ENCODE data around the gene MAGI2.

Gene MAGI2

GRCh38 chr7:78218051-78218450 lies 1235.4 kb downstream of the MAGI2 start:
- no peak for DNase-seq
- no peak for TF ChIP-seq GATA1 (IDR thresholded peaks at IDR 0.05; ENCODE audit: low read depth, low read length)
- TF ChIP-seq POLR2A (IDR thresholded peaks at IDR 0.05; ENCODE audit: low read length), result no peak

DNA sequence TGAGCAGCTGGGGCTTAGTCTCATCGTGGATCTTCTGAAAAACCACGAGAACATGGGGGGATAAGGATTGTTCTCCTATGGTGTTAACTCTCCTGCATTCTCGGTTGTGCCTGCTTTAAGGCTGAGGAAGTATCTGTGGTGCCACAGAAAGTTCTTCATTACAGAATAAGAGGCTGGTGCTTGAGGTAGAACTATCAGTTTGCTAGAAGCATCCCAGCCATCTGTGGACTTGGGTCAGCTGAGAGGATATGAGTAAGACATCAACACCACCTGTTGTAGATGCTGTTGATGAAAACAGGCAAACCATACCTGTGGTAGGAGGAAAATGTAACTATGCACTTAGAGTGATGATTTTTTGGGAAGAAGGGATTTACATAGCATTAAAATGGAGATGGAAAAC lies 1238.3 kb downstream of the MAGI2 start:
- DNase-seq, result no peak
- TF ChIP-seq GATA1 (IDR thresholded peaks at IDR 0.05; ENCODE audit: low read depth, low read length), result no peak
- TF ChIP-seq POLR2A (IDR thresholded peaks at IDR 0.05; ENCODE audit: low read length), result no peak

DNA sequence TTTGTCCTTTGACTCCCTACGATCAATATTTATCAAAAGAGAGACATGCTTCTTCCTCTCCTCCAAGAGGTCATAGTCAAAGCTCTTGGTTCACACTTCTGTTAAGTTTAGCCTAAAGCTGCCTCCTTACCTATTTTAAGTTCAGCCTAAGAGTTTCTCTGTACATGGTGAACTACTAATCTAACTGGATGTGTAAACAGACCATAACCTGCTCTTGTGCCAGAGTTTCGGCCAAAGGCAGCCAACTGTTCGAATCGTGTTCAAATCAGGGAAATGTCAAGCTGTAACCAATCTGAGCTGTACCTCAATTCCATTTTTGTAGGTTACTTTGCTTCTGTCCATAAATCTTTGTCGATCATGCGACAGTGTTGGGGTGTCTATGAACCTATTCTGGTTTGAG lies 1240.1 kb downstream of the MAGI2 start:
- TF ChIP-seq POLR2A (IDR thresholded peaks at IDR 0.05; ENCODE audit: low read length) (no peak), GATA1 (IDR thresholded peaks at IDR 0.05; ENCODE audit: low read depth, low read length) (no peak)
- DNase-seq, result no peak

DNA sequence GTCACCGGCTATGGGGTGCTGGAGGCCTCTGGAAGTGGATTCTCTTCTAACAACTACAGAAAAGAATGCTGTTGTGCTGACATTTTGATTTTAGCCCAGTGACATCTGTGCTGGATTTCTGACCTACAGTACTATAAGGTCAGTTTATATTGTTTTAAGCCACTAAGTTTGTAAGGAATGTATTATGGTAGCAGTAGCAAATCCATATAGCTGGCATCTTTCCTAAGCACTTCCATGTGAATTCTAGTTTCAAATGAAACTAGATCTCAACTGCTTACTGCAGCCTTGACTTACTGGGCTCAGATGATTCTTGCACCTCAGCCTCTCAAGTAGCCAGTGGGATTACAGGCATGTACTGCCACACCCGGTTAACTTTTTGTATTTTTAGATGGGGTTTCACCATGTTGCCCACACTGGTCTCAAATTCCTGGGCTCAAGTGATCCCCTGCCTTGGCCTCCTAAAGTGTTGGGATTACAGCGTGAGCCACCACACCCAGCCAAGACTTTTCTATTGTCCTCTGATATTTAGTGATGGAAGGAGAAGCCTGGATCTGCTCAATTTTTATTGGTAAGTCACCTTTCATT lies 1240.9 kb downstream of the MAGI2 start:
- no peak for TF ChIP-seq POLR2A (IDR thresholded peaks at IDR 0.05; ENCODE audit: low read length)
- no peak for TF ChIP-seq GATA1 (IDR thresholded peaks at IDR 0.05; ENCODE audit: low read depth, low read length)

GRCh38 chr7:78207269-78207668 lies 1246.2 kb downstream of the MAGI2 start:
- TF ChIP-seq POLR2A (IDR thresholded peaks at IDR 0.05; ENCODE audit: low read length) (no peak), GATA1 (IDR thresholded peaks at IDR 0.05; ENCODE audit: low read depth, low read length) (no peak)

More for the DNA sequence above, 1240.9 kb downstream of the MAGI2 start:
- no peak for DNase-seq

GRCh38 chr7:78206769-78207168 lies 1246.7 kb downstream of the MAGI2 start:
- DNase-seq, result no peak
- TF ChIP-seq GATA1 (IDR thresholded peaks at IDR 0.05; ENCODE audit: low read depth, low read length) (no peak), POLR2A (IDR thresholded peaks at IDR 0.05; ENCODE audit: low read length) (no peak)

More at GRCh38 chr7:78207269-78207668, 1246.2 kb downstream of the MAGI2 start:
- no peak for DNase-seq

GRCh38 chr7:78203042-78203720 lies 1250.3 kb downstream of the MAGI2 start:
- TF ChIP-seq GATA1 (IDR thresholded peaks at IDR 0.05; ENCODE audit: low read depth, low read length), result no peak
- no peak for TF ChIP-seq POLR2A (IDR thresholded peaks at IDR 0.05; ENCODE audit: low read length)
- no peak for DNase-seq

DNA sequence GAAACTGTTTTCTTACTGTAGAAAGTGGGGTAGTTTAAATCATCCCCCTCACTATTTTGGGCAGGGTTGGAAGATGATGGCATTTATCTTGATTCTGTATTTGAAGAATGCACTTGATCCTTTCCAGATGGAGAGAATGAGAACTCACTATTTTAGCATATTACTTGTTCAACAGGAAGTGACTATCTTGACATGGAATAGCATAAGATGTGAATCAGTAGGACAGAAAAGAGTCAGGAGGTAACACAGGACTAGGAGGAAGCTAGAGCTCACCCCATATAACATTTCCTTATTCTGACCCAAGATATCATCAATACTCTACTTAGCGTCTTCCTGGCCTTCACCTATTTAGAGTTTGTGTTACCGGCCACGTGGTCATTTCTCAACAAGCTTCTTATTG lies 1254.7 kb downstream of the MAGI2 start:
- no peak for TF ChIP-seq POLR2A (IDR thresholded peaks at IDR 0.05; ENCODE audit: low read length)
- TF ChIP-seq GATA1 (IDR thresholded peaks at IDR 0.05; ENCODE audit: low read depth, low read length), result no peak
- no peak for DNase-seq

DNA sequence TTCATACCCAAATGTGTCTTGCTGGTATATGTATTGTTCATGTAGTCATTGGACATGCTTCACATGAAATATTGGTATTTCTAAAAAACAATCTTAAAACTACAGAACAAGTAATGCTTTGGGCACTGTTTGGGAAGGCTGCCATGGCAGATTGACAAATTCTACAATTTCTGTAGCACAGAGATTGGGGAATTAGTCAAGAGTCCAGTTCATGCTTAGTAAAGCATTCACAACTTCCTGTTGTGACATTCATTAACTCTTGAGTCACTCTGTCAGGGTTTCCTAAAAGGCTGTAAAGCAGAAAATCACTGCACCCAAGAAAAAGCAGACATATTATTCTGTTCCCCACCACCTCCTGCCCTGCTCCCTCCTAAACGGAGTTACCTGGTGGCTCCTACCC lies 1256.0 kb downstream of the MAGI2 start:
- DNase-seq, result no peak
- TF ChIP-seq GATA1 (IDR thresholded peaks at IDR 0.05; ENCODE audit: low read depth, low read length), result no peak
- TF ChIP-seq POLR2A (IDR thresholded peaks at IDR 0.05; ENCODE audit: low read length), result no peak

DNA sequence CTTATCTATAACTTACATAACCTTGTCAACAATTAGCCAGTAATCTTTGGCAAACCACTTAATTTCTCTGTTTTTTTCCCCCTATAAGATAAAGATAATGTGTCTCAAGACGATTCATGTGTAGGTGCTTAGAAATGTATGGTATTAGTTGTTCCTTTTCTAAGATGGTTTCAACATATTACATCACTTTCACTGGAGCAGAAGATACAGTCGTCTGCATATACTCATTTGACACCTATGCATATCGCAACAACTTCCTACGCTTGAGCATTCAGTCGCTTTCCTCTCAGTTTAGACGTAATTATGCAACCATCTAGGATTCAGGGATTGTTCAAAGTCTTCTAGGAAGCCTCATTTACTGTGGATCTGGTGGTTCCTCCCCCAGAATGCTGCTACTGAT lies 1258.2 kb downstream of the MAGI2 start:
- TF ChIP-seq POLR2A (IDR thresholded peaks at IDR 0.05; ENCODE audit: low read length) (no peak), GATA1 (IDR thresholded peaks at IDR 0.05; ENCODE audit: low read depth, low read length) (no peak)
- no peak for DNase-seq

DNA sequence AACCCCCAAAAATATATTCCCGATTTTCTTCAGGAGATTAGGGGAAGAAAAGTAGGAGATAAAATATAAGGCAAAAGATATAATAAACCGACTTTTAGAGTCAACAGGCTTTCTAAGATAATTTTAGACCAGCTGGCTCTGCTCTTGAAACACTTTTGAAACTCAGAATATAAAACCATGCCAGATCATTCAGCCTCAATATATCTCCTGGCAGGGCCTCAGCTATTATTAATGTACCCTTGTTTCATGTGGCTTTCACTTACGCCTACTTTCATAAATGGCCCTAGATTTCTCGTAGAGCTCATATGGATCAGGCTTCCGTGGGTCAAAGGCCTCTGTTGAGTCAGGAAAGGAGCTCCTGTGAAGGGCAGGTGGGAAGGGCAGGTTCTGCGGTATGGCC lies 1258.9 kb downstream of the MAGI2 start:
- TF ChIP-seq POLR2A (IDR thresholded peaks at IDR 0.05; ENCODE audit: low read length) (no peak), GATA1 (IDR thresholded peaks at IDR 0.05; ENCODE audit: low read depth, low read length) (no peak)

DNA sequence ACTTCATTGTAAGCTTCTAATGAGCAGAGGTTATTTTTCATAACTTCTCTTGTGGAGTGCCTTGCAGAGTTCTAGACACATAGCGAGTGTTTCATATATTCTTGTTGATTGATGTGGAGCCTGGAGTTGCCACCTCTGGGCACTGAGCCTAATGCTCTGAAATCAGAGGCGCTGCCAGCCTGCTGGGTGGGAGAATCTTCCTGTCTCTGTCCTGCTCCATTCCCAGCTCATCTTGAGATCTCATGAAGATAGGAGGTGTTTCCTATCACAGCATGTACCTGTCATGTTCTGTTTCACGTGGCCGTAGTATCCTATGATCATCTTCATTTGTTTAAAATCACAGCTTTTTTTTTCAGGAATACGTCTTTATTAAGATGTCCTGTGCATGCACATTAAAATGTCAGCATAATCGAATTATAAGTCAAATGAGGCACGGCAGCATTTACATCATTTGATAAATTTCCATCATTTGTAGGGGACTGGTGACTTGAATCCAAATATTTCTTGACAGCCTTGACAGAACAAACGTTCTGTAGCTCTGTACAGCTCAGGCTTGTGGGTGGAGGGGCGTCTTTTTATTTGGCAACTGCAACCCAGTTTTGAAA lies 1261.9 kb downstream of the MAGI2 start:
- no peak for TF ChIP-seq POLR2A (IDR thresholded peaks at IDR 0.05; ENCODE audit: low read length)
- no peak for TF ChIP-seq GATA1 (IDR thresholded peaks at IDR 0.05; ENCODE audit: low read depth, low read length)
- no peak for DNase-seq

More for the DNA sequence above, 1258.9 kb downstream of the MAGI2 start:
- no peak for DNase-seq

DNA sequence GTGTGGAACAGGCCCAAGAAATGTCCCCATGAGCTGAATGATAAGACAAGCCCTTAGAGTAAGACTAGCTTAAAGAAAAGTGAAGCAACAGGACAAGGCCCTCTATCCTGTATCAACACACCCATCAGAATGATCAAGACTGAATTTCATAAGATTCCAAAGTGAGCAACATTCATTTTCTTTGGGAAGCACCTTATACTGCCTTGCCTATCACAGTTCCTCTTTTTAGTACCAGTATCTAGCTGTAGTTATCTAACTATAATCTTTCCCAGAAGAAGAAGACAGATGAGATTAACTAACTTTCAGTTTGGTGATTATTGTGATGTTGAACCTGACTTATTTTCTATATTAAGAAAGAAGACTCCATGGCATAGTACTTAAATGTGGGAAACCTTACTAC lies 1263.7 kb downstream of the MAGI2 start:
- no peak for TF ChIP-seq GATA1 (IDR thresholded peaks at IDR 0.05; ENCODE audit: low read depth, low read length)
- no peak for TF ChIP-seq POLR2A (IDR thresholded peaks at IDR 0.05; ENCODE audit: low read length)
- no peak for DNase-seq

DNA sequence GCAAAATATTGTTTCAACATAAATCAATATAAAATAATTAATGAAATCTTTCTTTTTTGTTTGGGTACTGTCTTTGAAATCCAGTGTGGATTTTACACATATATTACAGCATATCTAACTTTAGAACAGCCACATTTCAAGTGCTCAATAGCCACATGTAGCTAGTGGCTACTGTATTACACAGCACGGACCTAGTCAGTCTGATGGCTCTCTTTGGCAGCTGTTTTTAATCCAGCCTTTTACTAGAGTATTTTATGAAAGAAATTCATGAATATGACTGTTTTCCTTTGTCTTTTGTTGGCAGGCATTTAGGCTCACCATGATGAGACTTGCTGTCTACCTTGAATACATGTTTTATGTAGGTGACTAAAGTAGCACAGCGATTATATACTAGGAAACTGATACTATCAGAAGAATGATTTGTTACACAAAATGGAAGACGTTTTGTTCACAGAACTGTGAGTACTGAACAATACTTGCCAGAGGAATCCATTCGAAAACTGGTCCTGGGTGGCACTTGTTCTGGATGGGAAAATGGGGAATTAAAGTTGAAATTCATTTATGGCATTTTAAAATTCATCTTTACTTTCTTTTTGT lies 1268.2 kb downstream of the MAGI2 start:
- DNase-seq, result no peak

More for the DNA sequence above, 1268.2 kb downstream of the MAGI2 start:
- TF ChIP-seq GATA1 (IDR thresholded peaks at IDR 0.05; ENCODE audit: low read depth, low read length), result no peak
- TF ChIP-seq POLR2A (IDR thresholded peaks at IDR 0.05; ENCODE audit: low read length), result no peak
